Activated T-cell treated with anti-CD3 and anti-CD28 coated beads for 1 hour (primary cell): ENCODE data around the gene TRIM27.
"Not testable (repeated sequence)": the region's sequence is repeated elsewhere in the genome, so short reads cannot be mapped to it uniquely, and the experiment has no call there.

Source experiments
- DNase-seq: peaks from one replicate; pipeline ENCODE4 v3.0.0-alpha.2; 2020; ENCODE audit warnings: low read depth

The TRIM27 gene

DNA sequence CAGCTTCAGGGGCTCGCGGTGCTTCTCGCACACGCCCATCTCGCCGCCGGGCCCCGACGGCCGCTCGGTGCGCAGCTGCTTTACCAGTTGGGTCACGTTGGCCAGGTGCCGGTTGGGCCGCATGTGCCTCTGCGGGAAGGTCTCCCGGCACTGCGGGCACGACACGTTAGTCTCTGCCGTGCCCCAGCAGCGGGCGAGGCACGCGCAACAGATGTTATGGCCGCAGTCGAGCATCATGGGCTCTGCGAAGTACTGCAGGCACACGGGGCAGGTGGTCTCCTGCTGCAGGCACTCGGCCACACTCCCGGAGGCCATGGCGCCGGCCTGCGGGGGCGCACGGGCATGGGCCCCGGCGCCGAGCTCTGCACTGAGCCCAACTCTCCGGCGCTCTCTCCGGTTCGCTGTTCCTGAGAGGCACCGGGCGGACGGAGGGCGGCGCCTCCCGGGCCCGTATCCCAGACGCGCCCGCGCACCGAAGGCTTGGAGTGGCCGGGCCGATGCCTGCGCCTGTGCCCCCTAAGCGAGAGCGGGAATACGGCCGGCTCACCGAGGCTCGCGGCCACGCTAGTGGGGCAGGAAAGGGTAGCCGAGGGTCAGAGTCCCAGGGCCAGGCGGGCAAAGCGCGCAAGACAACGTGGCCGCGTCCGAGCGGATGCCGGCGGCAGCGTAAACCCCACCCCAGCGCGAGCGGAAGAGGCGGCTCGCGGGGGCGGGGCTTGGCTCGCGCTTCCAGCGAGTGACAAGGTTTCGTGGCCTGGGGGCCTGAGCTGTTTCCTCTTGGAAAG lies at the start of gene TRIM27:
Gene TRIM27, minus strand, starts transcription at position 668 of the 785 bp plus-strand sequence. Its CDS starts 353 bp downstream, at position 315.
- DNase-seq = peak; percentile 73

DNA sequence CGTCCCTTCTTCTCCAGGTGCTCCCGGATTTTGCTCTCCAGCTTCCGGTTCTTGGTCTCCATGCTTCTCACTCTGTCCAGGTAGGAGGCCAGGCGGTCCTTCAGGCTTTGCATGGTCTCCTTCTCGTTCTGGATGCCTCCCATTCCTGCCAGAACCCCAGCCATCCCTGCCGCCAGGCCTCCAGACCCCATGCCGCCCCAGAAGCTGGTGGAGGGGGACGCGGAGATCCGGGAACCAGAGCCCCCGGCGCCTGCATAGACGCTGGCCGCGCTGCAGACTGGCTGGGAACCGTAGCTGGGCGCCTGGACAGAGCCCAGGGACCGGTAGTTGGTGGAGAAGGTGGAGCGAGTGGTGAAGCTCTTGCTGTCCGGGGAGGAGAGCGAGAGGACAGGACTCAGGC lies 46.3 kb upstream of the TRIM27 start:
- not testable (repeated sequence) for DNase-seq

DNA sequence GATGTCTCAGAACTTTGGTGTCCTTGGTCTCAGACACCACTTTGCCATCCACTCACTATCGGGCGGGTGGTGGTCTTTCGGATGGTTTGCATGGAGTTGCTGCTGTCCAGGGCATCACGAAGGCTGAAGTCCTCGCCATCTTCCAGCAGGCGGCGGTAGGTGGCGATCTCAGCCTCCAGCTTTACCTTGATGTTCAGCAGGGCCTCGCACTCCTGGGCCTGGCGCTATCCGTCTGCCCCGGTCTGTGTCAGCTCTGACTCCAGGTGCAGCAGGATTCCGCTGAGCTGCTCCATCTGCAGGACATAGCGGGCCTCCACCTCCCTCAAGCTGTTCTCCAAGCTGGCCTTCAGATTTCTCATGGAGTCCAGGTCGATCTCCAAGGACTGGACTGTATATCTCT lies 45.3 kb upstream of the TRIM27 start:
- DNase-seq = no peak

GRCh38 chr6:28968476-28968875 lies 44.7 kb upstream of the TRIM27 start:
- DNase-seq = no peak

- no peak for DNase-seq
Measured at GRCh38 chr6:28965706-28966105, 41.9 kb upstream of the TRIM27 start.

DNA sequence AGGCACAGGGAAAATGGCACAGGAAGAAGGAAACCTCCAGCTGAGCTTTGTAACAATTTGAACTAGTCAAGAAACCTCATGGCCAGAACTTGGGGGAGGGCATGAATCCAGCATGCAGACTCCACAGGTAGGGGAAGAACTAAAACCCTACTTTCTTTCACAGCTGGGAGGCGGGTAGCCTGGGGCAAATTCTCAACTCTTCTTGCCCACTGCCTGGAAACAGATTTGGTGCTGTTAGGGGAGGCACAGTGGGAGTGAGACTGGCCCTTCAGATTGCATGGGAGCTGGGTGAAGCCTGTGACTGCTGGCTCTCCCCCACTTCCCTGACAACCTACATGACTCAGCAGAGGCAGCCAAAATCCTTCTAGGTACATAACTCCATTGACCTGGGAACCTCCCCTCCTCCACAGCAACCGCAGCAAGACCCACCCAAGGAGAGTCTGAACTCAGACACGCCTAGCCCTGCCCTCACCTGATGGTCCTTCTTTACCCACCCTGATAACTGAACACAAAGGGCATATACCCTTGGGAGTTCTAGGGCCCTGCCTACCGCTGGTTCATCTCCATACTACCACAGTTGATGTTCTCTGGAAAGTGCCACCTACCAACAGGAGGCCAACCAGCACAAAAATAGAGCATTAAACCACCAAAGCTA lies 37.2 kb upstream of the TRIM27 start:
- no peak for DNase-seq

DNA sequence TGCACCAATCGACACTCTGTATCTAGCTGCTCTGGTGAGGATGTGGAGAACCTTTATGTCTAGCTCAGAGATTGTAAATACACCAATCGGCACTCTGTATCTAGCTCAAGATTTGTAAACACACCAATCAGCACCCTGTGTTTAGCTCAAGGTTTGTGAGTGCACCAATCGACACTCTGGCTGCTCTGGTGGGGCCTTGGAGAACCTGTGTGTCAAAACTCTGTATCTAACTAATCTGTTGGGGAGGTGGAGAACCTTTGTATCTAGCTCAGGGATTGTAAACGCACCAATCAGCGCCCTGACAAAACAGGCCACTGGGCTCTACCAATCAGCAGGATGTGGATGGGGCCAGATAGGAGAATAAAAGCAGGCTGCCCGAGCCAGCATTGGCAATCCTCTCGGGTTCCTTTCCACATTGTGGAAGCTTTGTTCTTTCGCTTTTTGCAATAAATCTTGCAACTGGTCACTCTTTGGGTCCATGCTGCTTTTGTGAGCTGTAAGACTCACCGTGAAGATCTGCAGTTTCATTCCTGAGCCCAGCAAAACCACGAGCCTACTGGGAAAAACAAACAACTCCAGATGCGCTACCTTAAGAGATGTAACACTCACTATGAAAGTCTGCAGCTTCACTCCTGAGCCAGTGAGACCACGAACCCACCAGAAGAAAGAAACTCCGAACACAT lies 34.9 kb upstream of the TRIM27 start:
- DNase-seq = not testable (repeated sequence)

- not testable (repeated sequence) for DNase-seq
Measured at GRCh38 chr6:28957795-28958314, 34.1 kb upstream of the TRIM27 start.

GRCh38 chr6:28956331-28956730 lies 32.5 kb upstream of the TRIM27 start:
- DNase-seq = no peak

- no peak for DNase-seq
Measured at GRCh38 chr6:28953585-28954258, 29.9 kb upstream of the TRIM27 start.

DNA sequence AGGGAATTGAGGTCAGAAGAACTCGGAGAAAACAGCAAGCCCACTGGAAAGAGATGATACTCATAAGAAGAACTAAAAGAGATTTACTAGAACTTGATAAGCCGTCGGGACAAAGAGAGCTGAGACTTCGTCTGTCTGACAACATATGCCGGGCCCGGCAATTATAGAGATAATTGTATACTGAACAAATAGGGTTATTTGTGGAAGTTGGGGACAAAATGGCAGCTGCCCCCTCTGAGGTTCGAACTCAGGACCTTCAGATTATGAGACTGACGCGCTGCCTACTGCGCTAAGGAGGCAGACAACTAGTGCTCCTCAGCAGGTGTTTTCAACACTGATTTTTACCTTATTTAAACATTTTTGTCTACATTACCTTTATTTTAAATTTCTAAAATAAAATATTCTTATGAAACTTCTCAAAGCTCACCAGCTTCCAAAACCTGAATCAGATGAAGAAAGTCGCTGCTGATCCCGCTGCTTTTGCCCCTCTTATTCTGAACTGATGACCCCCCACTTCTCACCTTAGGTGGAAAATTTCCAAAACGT lies 29.3 kb upstream of the TRIM27 start:
- DNase-seq = peak; percentile 36

GRCh38 chr6:28949656-28950195 lies 25.9 kb upstream of the TRIM27 start:
- DNase-seq = not testable (repeated sequence)

DNA sequence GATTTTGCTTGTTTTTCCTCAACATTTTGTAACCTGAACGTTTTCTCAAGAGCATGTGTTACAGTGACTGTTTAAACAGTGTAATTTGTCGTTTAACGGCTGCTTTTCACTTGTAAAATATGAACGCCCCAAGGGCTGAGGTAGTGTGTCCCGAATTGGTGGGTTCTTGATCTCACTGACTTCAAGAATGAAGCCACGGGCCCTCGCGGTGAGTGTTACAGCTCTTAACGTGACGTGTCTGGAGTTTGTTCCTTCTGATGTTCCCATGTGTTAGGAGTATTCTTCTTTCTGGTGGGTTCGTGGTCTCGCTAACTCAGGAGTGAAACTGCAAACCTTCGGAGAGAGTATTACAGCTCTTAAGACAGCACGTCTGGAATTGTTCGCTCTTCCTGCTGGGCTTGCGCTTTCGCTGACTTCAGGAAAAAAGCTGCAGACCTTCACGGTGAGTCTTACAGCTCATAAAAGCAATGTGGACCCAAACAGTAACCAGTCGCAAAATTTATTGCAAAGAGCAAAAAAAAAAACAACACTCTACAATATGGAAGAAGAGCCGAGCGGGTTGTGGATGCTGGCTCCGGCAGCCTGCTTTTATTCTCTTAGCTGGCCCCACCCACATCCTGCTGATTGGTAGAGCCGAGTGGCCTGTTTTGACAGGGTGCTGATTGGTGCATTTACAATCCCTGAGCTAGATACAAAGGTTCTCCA lies 25.1 kb upstream of the TRIM27 start:
- no peak for DNase-seq

GRCh38 chr6:28947831-28948270 lies 24.1 kb upstream of the TRIM27 start:
- no peak for DNase-seq

DNA sequence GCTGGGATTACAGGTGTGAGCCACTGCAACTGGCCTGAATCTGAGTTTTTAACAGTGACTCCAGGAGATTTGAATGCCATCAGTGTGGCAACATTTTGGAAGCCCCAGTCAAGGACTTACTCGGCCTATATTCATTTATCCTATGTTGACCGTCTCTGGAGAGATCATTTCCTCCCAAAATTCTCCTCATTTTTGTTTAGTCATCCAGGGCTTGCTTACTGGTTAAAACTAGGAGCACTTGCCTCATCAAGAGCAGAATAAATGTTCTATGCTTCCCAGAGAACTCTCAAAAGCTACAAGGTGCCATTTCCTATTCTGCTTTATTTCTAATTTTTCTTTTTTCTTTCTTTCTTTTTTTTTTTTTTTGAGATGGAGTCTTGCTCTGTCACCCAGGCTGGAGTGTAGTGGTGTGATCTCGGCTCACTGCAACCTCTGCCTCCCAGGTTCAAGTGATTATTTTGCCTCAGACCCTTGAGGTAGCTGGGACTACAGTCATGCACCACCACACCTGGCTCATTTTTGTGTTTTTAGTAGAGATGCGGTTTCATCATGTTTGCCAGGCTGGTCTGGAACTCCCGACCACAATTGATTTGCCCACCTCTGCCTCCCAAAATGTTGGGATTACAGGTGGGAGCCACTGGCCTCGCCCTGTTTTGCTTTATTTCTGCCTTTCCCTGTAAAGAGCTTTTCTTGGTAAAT lies 23.4 kb upstream of the TRIM27 start:
- DNase-seq = no peak

DNA sequence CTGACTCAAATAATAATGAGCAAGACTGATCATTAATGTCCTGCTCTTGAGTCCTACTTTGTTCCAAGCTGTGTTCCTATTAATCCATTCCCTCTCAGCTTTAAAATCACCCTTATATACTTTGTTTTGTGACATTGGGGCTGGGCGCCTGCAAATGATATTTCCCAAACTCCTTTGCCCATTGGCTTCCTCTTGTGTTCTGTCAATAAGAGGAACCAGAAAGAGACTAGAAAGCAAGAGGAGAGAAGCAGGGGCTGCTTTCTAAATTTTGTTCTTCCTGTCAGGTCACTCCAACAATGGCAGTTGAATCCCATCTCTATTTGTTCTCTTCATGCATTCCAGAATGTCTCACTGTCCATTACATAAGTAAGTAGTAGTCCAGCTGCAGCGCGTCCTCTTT lies 21.6 kb upstream of the TRIM27 start:
- DNase-seq = no peak

DNA sequence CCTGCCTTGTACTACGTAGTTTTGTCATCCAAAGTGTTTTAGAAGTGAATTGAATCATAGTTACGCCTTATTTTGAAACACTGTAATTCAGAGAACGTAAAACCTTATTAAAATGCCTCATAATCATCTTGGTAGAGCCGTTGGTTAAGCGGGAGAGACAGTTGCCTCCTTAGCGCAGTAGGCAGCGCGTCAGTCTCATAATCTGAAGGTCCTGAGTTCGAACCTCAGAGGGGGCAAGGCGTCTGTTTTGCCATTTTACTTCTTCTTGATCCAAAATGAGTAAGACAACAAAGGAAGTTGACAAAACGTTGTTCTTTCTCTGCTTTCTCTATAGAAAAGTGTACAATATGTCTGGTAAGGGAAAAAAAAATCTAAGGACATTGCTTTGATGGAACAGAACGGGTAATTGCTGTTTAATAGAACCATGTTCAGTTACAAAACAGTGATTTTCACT lies 20.7 kb upstream of the TRIM27 start:
- peak; percentile 48 for DNase-seq

- peak; percentile 44 for DNase-seq
Measured at GRCh38 chr6:28943557-28944411, 20.0 kb upstream of the TRIM27 start.

- no peak for DNase-seq
Measured at GRCh38 chr6:28943223-28943556, 19.4 kb upstream of the TRIM27 start.
